HG03159 (cell line): Measurements from ENCODE around the gene SOCS6.
"Not testable (repeated sequence)": the region's sequence is repeated elsewhere in the genome, so short reads cannot be mapped to it uniquely, and the experiment has no call there.

Experiments
- ATAC-seq: cut with Tn5 transposase; IDR thresholded peaks from one replicate; pipeline ENCODE4 v1.9.1; 2021; ENCODE audit warnings: mild to moderate bottlenecking, moderate library complexity; ENCODE audit not compliant: unreplicated experiment

The SOCS6 gene, protein sequence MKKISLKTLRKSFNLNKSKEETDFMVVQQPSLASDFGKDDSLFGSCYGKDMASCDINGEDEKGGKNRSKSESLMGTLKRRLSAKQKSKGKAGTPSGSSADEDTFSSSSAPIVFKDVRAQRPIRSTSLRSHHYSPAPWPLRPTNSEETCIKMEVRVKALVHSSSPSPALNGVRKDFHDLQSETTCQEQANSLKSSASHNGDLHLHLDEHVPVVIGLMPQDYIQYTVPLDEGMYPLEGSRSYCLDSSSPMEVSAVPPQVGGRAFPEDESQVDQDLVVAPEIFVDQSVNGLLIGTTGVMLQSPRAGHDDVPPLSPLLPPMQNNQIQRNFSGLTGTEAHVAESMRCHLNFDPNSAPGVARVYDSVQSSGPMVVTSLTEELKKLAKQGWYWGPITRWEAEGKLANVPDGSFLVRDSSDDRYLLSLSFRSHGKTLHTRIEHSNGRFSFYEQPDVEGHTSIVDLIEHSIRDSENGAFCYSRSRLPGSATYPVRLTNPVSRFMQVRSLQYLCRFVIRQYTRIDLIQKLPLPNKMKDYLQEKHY

GRCh38 chr18:70288851-70289328 is at the start of gene SOCS6:
TSS of gene SOCS6 (plus strand) at chr18:70289045. CDS start at chr18:70324669, 35,624 bp downstream.
- peak; percentile 65 for ATAC-seq

DNA sequence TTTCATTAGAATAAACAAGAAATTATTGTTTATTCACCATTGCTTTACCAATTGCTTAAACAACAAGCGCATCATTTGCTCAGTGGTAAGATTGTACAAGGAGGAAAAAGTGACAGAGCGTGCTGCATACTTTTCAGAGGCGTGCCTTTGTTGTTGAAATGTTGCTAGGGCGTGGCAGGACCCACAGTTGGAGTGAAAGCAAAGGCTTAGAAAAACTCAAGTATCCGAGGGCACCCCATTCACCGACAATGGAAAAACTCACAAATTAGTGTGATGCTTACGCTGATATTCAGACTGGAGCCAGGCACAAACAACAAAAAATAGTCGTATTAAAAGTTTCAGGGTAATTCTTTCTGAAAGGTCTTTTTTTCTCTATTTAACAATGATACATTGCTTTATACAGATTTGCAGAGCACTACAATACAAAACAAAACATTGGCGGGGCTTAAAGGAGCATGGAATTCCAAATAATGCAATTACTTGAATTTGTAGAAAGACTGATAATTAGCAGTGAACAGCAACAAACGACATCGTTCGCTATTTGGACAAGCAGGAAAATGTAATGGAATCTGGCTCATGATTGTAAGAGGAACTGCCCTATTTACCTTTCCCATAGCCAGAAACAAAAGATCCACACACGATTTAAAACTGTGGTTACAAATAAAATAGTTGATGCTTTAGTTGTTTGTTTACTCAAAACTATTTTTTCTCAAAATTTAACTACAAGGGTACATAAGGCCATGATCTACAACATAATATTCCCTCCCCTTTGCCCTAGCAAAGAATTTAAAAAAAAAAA is 45.5 kb upstream of the SOCS6 start:
- ATAC-seq = no peak

- no peak for ATAC-seq
These were observed 42.8 kb upstream of the SOCS6 start for GRCh38 chr18:70246061-70246466.

DNA sequence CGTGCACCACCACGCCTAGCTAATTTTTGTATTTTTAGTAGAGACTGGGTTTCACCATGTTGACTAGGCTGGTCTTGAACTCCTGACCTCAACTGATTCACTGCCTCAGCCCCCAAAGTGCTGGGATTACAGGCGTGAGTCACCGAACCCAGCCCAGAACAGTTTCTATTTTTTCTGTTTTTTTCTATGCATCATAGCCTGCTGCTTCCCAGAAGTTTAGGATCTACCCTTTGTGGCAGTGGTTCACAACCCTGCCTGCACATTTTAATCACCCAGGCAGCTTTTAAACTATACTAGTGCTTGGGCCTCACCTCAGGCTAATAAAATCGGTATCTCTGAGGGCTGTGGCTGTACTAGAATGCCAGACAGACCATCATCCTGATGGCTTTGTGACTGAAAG is 39.7 kb upstream of the SOCS6 start:
- ATAC-seq = no peak

DNA sequence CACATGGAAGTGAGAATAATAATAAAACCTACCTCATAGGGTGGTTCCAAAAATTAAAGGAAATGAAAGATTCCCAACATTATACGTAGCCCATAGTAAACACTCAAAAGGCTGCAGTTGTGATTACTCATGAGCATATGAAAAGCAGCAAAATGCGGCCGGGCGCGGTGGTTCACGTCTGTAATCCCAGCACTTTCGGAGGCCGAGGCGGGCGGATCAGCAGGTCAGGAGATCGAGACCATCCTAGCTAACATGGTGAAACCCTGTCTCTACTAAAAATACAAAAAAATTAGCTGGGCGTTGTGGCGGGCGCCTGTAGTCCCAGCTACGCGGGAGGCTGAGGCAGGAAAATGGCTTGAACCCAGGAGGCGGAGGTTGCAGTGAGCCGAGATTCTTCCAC is 39.0 kb upstream of the SOCS6 start:
- not testable (repeated sequence) for ATAC-seq

GRCh38 chr18:70250781-70251180 is 38.1 kb upstream of the SOCS6 start:
- ATAC-seq = no peak

DNA sequence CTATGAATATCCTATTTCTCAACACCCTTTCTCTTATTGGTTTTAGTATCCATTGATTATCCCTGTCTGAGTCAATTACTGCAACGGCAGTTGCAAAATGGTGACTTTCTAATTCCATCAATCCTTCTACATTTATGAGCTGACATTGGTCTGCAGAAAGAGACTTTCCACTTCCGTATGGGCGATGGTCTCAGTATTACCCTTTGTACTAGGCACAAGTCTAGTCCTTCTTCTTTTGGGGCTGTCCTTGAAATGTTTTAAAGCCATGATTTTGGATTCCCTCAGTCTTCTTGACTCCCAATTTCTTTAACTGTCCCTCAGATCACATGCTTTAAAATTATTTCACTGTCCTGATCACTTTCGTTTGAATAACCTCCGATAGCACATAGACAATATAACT is 32.7 kb upstream of the SOCS6 start:
- ATAC-seq = no peak

DNA sequence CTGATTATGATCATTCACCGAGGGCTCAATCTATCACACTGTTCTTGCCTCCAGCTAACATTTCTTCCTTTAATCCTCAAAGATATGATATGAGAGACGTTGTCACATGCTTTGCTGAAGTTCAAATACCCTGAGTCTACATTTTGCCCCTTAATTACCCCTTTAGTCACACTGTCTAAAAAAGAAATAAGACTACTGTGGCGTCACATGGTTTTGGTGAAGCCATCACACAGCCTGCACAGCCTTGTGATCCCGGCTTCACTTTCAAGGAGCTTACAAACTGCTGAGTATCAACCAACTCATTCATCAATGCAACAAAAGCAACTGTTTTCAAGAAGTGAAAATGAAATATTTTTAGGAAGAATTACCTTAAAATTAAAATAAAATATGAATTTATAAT is 31.9 kb upstream of the SOCS6 start:
- no peak for ATAC-seq

GRCh38 chr18:70258243-70258642 is 30.6 kb upstream of the SOCS6 start:
- ATAC-seq = no peak

GRCh38 chr18:70260683-70261082 is 28.2 kb upstream of the SOCS6 start:
- ATAC-seq = no peak

DNA sequence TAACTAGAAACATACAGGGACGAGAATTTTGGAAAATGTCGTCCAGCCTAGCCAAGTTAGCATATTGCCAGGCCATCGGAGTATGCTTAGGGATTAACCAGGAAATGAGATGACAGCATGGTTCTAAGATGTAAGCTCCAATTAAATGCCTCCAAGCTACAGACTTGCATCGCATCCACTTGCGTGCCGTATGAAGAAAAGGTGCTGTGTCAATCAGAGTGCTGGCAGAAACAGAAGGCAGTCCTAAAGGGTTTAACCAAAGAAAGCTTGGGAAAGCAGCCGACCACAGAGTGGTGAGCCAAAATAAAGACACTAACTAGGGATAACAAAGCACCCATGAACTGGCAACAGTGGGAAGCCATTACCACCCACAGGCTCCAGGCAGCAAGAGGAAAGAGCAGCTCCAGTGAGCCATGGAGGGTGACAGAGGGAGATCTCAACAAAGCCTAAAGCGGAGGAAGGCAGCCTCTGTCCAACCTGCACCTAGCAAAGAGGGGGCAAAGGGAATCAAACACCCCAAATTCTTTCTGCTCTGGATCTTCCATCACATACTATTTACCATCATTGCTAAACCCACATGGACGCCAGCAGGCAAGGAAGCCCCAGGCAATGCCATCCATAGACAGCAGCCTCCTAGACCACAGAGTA is 27.6 kb upstream of the SOCS6 start:
- ATAC-seq = no peak

GRCh38 chr18:70263336-70263735 is 25.5 kb upstream of the SOCS6 start:
- ATAC-seq = no peak

- no peak for ATAC-seq
These were observed 17.1 kb upstream of the SOCS6 start for GRCh38 chr18:70271742-70272141.

DNA sequence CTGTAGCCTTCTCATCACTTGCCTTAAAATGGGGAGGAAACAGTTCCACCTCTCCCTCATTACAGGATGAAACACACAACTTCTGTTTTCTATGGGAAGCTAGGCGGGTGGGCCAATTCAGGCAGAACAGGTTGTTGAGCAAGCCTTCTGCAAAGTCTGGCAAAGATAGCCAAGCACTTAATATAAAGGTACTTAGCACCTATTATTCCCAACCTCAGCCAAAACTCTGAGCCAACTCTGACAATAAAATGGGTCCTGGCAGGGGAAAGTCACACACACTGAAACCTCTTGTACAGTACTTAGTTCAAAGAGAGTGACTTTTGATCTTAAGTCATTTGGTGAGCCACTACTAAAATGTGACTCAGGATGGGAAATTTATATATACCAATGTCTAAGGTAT is 15.8 kb upstream of the SOCS6 start:
- no peak for ATAC-seq

- ATAC-seq = no peak
These were observed 12.2 kb upstream of the SOCS6 start for GRCh38 chr18:70276416-70277191.

DNA sequence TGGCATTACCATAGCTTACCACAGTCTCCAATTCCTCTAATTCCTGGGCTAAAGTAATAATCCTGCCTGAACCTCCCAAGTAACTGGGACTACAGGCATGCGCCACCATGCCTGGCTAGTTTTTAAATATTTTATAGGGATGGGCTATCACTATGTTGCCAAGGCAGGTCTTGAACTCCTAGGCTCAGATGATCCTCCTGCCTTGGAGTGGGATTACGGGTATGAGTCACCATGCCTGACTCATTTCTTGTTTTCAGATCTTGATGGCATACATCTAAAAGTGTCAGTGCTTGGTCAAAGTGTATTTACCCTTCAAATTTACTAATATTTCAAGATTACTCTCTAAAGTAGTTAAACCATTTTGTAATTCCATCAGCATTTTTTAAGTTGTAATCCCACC is 9.4 kb upstream of the SOCS6 start:
- no peak for ATAC-seq

DNA sequence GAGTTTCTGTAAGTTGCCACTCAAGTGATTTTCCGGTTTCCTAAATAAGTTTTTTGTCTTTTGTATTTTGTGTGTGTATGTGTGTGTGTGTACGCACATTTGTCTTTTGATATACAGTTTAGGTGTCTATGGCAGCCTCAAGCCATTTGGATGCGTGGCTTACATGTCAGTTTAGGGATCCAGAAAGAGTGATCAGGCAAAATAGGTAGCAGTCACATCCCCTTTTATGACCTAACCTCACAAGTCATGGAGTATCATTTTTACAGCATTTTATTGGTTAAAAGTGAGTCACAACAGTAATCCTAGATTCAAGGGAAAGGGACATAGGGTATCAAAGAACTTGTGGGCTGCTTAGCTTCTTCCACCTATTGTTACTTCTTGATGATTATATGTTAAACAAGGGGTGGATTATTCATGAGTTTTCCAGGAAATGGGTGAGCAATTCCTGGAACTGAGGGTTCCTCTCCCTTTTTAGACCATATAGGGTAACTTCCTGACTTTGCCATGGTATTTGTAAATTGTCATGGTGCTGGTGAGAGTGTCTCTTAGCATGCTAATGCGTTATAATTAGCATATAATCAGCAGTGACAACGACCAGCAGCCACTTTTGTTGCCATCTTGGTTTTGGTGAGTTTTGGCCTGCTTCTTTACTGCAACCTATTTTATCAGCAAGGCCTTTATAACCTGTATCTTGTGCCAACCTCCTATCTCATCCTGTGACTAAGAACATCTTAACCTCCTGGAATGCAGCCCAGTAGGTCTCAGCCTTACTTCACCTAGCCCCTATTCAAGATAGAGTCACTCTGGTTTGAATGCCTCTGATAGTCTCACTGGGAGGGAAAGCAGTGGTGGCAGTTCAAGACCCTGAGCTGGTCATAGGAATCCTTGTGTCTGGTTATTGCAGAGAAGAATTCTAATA is 8.6 kb upstream of the SOCS6 start:
- ATAC-seq = no peak

DNA sequence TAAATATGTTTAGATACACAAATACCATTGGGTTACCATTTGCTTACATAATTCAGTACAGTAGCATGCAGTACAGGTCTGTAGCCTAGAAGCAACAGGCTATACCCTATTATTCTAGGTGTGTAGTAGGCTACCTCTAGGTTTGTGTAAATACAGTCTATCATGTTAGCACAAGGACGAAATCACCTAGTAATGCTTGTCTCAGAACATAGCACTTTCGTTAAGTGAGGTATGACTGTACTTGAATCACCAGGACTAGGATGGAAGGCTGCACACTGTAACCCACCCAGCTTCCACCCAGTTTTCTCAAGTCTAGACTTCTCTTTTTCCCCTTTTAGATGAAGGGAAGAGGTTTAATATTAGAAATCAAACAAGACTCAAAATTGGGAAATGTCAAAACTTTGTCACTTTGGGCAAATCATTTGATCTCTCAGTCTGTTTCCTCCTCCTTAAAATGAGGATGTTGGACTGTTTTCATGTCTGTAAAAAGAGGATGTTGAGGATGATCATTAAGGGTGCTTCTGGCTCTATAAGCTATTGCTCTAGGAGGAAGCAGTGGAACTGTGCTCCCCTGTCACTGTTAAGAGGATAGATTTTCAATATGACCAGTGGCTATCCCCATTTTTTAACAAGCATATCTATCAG is 3.7 kb upstream of the SOCS6 start:
- no peak for ATAC-seq

DNA sequence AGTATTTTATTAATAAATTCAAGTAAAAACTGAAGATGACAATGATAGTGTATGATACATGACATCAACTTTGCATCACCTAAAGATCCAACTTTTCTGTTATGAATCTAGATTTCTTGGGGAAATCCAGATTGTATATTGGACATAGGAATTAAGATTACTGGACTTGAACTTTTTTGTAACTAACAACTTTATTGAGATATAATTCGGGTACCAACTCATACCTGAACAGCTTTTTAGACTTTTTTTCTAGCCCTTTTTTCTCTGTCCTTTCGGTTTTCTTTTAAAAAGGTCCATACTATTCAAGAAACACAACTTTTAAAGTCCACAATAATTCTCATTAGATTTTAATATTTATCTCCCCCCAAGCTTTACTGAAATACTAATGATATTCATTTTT is 1.1 kb upstream of the SOCS6 start:
- ATAC-seq = no peak
